Activated T-helper 1 cell treated with anti-CD3 and anti-CD28 coated beads, Interleukin-12 subunit alpha, Interleukin-12 subunit beta, Interleukin-2, Interleukin-4 antibody, amounts not matched to agents 30 ng/mL and 10 ng/mL and 1 ng/mL, durations not matched to agents 14 hours and 24 hours and 36 hours (primary cell): ENCODE measurements around the gene GPR3. TPM values are rescaled to one million over a fixed set of nuclear protein-coding genes. Genes with fewer than 3 reads are reported as not detected.
A peak's percentile ranks its signal among the peaks of the same experiment; 100 is the strongest.
"Not testable (repeated sequence)": the region's sequence is repeated elsewhere in the genome, so short reads cannot be mapped to it uniquely, and the experiment has no call there.

Experiments
- DNase-seq: peaks from one replicate; pipeline ENCODE4 v3.0.0; 2021; ENCODE audit warnings: low spot score
- H3K27ac Mint-ChIP-seq: one replicate; pipeline ENCODE4 v1.8.0; 2021; ENCODE audit warnings: mild to moderate bottlenecking, mixed read lengths
- H3K27me3 Mint-ChIP-seq: one replicate; pipeline ENCODE4 v1.8.0; 2022; ENCODE audit warnings: mild to moderate bottlenecking, moderate library complexity, mixed read lengths; ENCODE audit not compliant: insufficient read depth
- H3K36me3 Mint-ChIP-seq: one replicate; pipeline ENCODE4 v1.8.0; 2021; ENCODE audit warnings: low read depth, mixed read lengths
- H3K4me1 Mint-ChIP-seq: one replicate; pipeline ENCODE4 v1.8.0; 2021; ENCODE audit warnings: low read depth, mixed read lengths
- H3K4me3 Mint-ChIP-seq: one replicate; pipeline ENCODE4 v1.8.0; 2021; ENCODE audit warnings: mild to moderate bottlenecking, moderate library complexity, mixed read lengths
- H3K9me3 Mint-ChIP-seq: one replicate; pipeline ENCODE4 v1.8.0; 2021; ENCODE audit warnings: mixed read lengths
- intact Hi-C: fragments of 100-400 bp; cut with micrococcal nuclease; formaldehyde crosslinking; loops from one replicate; pipeline ENCODE4 v1.15.1; 2024
- total RNA-seq: library from RNA; stranded (reverse); gene quantifications from 2 replicates; pipeline ENCODE4 v1.2.3, GENCODE V29; 2022

The GPR3 gene
- total RNA-seq, 1 donor from 2014 or later, result 4.0 TPM

GRCh38 chr1:27377760-27378495 is 14.5 kb upstream of the GPR3 start:
- no peak overlapping the region for H3K27ac Mint-ChIP-seq

GRCh38 chr1:27379564-27380122 is 12.8 kb upstream of the GPR3 start:
- intact Hi-C loops, result no loop called here
- Mint-ChIP-seq H3K4me3 (no peak overlapping the region), H3K27ac (no peak overlapping the region), H3K4me1 (no peaks in the 10 kb centered on the region), H3K36me3 (no peaks in the 10 kb centered on the region), H3K9me3 (no peaks in the 10 kb centered on the region), H3K27me3 (peaks cover 7% of the 10 kb centered on the region)
- DNase-seq, result no peak

More at GRCh38 chr1:27377760-27378495, 14.5 kb upstream of the GPR3 start:
- no peak for DNase-seq
- intact Hi-C loops, result no loop called here
- Mint-ChIP-seq H3K4me1 (no peaks in the 10 kb centered on the region), H3K9me3 (no peaks in the 10 kb centered on the region), H3K4me3 (no peak overlapping the region), H3K36me3 (no peaks in the 10 kb centered on the region), H3K27me3 (peaks cover 7% of the 10 kb centered on the region)

GRCh38 chr1:27380224-27380623 is 12.2 kb upstream of the GPR3 start:
- H3K27ac Mint-ChIP-seq, result no peak overlapping the region
- no peaks in the 10 kb centered on the region for H3K4me1 Mint-ChIP-seq
- no peak overlapping the region for H3K4me3 Mint-ChIP-seq
- DNase-seq, result no peak
- intact Hi-C loops, result no loop called here
- H3K36me3 Mint-ChIP-seq, result no peaks in the 10 kb centered on the region
- H3K27me3 Mint-ChIP-seq, result peaks cover 7% of the 10 kb centered on the region
- H3K9me3 Mint-ChIP-seq, result no peaks in the 10 kb centered on the region

GRCh38 chr1:27380766-27381733 is 11.4 kb upstream of the GPR3 start:
- H3K4me1 Mint-ChIP-seq, result no peaks in the 10 kb centered on the region
- no peaks in the 10 kb centered on the region for H3K36me3 Mint-ChIP-seq
- H3K9me3 Mint-ChIP-seq, result no peaks in the 10 kb centered on the region
- DNase-seq, result no peak
- no peak overlapping the region for H3K27ac Mint-ChIP-seq
- intact Hi-C loops, result no loop called here
- H3K27me3 Mint-ChIP-seq, result peaks cover 8% of the 10 kb centered on the region
- no peak overlapping the region for H3K4me3 Mint-ChIP-seq

- intact Hi-C loops, result no loop called here
- no peak overlapping the region for H3K27ac Mint-ChIP-seq
- peaks cover 11% of the 10 kb centered on the region for H3K27me3 Mint-ChIP-seq
Observed at GRCh38 chr1:27381969-27382762, 10.3 kb upstream of the GPR3 start.

GRCh38 chr1:27383039-27383605 is 9.3 kb upstream of the GPR3 start, which contains the start of gene CD164L2:
TSS of gene CD164L2 (minus strand) at chr1:27383333. CDS start at chr1:27383239, 94 bp downstream.
- H3K9me3 Mint-ChIP-seq, result no peaks in the 10 kb centered on the region
- H3K36me3 Mint-ChIP-seq, result no peaks in the 10 kb centered on the region
- H3K4me1 Mint-ChIP-seq, result no peaks in the 10 kb centered on the region
- H3K27me3 Mint-ChIP-seq, result peaks cover 14% of the 10 kb centered on the region
- H3K27ac Mint-ChIP-seq, result no peak within 1 kb of the TSS
- intact Hi-C loops, result loop anchor here (1.0 kb wide), 1 partner anchor 18 kb away; no protein-coding TSS in a partner anchor
- peak; percentile 46 for DNase-seq
- H3K4me3 Mint-ChIP-seq, result no peak within 1 kb of the TSS

More at GRCh38 chr1:27381969-27382762, 10.3 kb upstream of the GPR3 start:
- H3K4me3 Mint-ChIP-seq, result no peak overlapping the region
- no peaks in the 10 kb centered on the region for H3K4me1 Mint-ChIP-seq
- no peak for DNase-seq
- no peaks in the 10 kb centered on the region for H3K9me3 Mint-ChIP-seq
- no peaks in the 10 kb centered on the region for H3K36me3 Mint-ChIP-seq

- DNase-seq, result no peak
- intact Hi-C loops, result loop anchor here (1.0 kb wide), 1 partner anchor 18 kb away; no protein-coding TSS in a partner anchor
- H3K9me3 Mint-ChIP-seq, result no peaks in the 10 kb centered on the region
Observed at GRCh38 chr1:27383661-27384060, 8.8 kb upstream of the GPR3 start.

GRCh38 chr1:27384797-27385196 is 7.6 kb upstream of the GPR3 start:
- H3K36me3 Mint-ChIP-seq, intact Hi-C loops, H3K4me1 Mint-ChIP-seq, H3K9me3 Mint-ChIP-seq, DNase-seq, H3K27ac Mint-ChIP-seq, H3K4me3 Mint-ChIP-seq: not testable (repeated sequence)
- peaks cover 15% of the 10 kb centered on the region for H3K27me3 Mint-ChIP-seq

More at GRCh38 chr1:27383661-27384060, 8.8 kb upstream of the GPR3 start:
- H3K27ac Mint-ChIP-seq, result no peak overlapping the region
- H3K4me1 Mint-ChIP-seq, result peaks cover 3% of the 10 kb centered on the region
- H3K27me3 Mint-ChIP-seq, result peaks cover 14% of the 10 kb centered on the region
- H3K36me3 Mint-ChIP-seq, result no peaks in the 10 kb centered on the region
- no peak overlapping the region for H3K4me3 Mint-ChIP-seq

DNA sequence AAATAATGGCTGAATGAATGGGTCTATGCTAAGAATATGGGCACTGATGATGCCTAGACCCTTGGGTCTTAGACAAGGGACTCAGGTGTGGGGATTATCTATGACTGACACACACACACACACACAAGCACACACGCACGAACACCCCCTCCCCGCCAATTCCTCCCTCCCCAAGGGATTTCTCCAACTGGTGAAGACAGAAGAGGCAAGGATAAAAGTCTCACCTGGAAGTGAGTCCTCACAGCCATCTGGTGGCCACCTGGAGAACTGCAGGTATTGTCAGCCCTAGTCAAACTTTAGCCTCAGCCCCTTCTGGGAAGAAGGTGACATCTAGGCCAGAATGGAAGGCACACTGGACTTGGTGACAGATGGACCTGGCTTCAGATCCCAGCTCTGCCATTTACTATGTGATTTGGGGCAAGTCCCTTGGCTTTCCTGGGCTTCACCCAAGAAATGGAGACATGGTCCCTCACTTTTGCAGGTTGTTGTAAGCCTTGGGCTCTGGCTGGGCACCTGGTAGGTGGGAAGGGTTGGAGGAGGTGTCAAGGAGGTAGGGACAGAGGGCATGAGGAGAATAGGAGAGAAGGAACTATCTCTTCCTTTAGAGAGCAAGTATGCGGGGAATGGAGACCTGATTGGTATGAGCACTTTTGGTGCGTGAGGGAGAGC is 4.0 kb upstream of the GPR3 start:
- no peaks in the 10 kb centered on the region for H3K9me3 Mint-ChIP-seq
- peaks cover 15% of the 10 kb centered on the region for H3K27me3 Mint-ChIP-seq
- intact Hi-C loops, result loop anchor here (1.0 to 2.0 kb wide), 4 partner anchors 31 to 344 kb away; no protein-coding TSS in a partner anchor
- no peak overlapping the region for H3K4me3 Mint-ChIP-seq
- peaks cover 12% of the 10 kb centered on the region for H3K4me1 Mint-ChIP-seq
- peak; percentile 57 for DNase-seq
- H3K36me3 Mint-ChIP-seq, result no peaks in the 10 kb centered on the region
- H3K27ac Mint-ChIP-seq, result no peak overlapping the region

DNA sequence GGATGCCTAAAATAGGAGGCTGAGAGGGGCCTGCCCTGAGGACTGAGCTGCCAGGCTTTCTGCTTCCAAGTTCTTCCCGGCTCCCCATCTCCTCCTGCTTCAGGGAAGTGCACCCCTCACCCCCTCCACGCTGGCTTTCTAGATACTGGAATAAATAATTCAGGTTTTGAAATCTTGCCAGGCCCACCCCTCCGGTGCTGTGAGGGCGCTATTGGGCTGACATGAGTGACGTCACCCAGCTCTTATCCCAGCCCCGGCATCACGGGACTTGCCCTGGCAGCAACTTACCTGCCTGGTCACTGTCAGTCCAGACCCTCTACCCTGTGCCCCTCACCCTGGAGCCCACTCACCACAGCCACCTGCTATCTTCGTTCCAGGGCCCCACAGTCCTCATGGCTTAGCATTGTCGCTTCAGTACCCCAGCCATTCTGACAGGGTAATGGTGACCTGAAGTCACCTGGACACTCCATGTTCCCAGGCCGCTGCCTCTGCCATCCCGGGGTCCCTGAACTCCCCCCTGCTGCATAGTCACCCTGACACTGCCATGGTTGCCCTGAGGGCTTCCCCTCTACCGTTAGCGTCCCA is 819 bp upstream of the GPR3 start:
- Mint-ChIP-seq H3K4me1 (peaks cover 12% of the 10 kb centered on the region), H3K36me3 (no peaks in the 10 kb centered on the region), H3K9me3 (no peaks in the 10 kb centered on the region), H3K27ac (peak overlapping the region; percentile 93), H3K4me3 (peak overlapping the region; percentile 79), H3K27me3 (peaks cover 12% of the 10 kb centered on the region)
- intact Hi-C loops, result loop anchor here (1.0 to 10.0 kb wide), 7 partner anchors 26 to 334 kb away; partner anchors contain the start of genes FAM76A, TMEM222 and WDTC1
- DNase-seq, result no peak
